IPS DF 4.7 (cell line): ENCODE measurements around the gene SPSB4.

Experiments used
- DNase-seq: peaks from one replicate; pipeline ENCODE4 v3.0.0-alpha.2; 2013; ENCODE audit warnings: low spot score; ENCODE audit errors: extremely low read depth

SPSB4 gene

DNA sequence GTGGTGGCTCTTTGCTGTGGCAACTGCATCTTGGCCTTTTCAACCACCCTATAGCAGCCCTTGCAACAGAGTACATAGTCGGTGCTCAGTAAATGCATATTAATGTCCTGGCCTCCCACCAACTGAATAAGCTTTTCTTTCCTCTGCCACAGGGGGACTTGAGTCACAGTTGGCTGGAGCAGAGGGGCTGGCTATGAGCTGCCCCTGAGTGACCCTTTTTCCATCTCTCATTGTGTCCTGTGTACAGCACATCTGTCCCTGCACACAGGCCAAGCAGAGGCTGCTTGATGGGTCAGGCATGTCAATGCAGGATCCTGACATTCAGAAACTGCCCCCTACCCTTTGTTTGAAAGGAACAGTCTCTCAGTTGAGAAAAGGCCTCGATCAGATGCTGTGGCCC, 22.4 kb downstream of the SPSB4 start:
- no peak for DNase-seq

DNA sequence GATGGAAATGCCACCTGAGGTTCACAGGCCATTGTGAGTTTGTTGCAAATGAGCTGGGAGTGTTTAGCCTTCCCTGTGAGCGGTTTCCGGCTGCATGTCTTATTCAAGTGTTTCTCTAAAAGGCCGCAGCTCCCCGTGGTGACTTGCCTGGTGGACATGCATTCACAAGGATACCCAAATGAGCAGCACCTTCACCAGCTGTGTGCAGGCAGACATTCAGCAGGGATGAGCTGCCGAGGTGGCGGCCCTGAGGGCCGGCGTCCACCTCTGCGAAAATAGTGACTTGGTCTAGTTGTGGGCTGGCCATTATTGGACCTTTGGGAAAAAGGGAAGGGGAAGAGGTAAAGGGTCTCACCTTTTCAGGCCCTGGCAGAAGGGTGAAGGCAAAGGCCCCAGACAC, 23.4 kb downstream of the SPSB4 start:
- DNase-seq: peak; percentile 86

DNA sequence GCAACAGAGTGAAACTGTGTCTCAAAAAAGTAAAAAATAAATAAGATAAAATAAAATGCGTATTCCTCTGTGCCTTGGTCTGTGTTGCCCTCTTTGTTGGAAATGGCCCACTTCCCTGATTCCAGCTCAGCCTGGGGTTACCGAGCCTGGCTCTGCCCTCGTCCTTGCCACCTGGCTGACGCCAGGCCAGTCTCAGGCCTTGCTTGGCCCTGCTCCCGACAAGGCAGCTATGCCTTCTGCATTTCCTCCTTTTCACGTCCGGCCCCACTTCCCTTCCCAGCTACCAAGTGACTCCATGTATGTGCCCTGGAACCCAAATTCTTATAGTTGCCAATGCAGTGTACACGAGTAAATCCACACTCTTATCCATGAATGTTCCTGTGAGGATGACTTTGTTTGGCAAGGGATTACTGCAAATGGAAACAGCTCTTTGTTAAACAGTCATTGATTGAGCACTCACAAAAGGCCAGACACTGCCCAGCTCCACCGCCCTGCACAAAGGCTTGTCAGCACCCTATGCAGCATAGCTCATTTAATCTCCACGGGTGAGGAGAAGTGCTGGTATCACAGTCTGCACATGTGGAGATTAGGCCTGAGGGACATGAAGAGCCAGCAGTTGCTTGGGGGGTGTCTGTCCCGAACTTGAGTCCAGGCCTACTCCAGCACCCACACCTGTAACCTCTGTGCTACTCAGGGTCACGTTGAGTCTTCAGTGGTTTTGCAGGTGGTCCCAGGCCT, 25.1 kb downstream of the SPSB4 start:
- DNase-seq: no peak

DNA sequence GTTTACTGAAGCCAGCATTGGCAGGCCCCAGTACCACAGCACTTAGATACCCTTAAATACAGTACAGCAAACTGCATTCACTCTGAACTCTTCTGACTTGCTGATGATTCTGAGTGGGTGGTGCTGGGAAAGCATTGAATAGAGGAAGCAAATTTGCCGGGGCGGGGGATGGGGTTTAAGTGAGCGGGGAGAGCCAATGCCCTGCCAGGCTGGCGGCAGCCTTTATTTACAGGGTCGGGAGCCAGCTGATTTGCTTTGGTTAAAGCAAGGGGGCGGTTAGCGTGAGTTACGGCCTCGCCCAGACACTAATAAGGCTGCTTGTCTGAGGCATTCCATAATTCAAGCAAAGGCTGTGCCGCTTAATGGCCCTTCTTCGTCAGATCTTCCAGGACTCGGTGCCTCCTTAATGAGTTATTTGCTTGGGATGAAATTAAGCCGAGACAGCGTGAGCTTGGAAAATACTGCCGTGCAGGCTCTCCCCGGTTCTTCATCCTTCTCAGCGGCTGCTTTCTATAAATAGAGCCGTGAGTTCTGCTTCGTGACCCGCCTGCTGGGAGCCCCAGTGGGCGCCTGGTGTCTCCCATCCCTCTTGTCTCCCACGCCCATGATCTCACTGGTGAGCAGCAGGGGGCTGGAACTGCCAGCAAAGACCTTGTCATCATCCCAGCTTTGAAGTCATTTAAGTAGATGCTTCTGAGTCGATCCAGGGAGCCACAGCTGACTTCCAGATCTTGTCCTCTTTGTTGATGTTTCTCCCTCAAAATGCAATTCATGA, 25.8 kb downstream of the SPSB4 start:
- no peak for DNase-seq

GRCh38 chr3:141077631-141078030, 26.5 kb downstream of the SPSB4 start:
- no peak for DNase-seq

DNA sequence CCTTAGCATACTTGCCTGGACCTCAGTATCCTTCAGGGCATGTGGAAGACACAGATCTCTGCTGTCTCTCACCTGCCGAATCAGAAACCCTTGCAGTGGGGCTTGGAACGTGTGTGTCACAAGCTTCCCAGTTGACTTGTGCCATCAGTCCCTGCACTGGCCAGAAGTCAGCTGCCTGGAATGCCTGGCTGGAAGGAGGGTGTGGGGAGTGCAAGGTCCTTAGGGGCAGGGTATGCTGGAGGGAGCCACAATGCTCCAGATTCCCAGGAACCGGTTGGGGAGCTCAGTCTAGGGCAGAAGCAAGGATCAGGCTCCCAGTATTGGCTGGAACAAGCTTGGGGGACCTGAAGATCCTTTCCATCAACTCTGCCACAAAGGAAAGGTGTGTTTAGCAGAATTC, 27.1 kb downstream of the SPSB4 start:
- DNase-seq: no peak

DNA sequence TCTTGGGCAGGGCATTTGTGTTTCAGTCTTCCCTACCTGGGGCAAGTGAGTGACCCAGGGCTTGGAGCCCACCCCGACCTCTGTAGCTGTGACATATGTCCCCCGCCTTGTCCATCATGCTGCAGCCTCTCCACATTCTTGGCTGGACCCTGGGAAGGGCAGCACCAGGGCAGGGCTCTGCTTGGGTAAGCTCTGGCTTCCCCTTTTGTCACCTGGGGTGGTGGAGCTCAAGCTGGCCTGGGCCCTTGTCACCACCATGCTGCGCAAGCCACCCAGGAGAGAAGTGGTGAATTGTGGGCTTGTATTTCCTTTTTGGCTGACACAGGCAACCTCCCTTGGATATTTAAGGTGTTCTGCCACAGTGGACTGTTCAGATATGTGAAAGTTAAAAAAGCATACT, 29.3 kb downstream of the SPSB4 start:
- no peak for DNase-seq

DNA sequence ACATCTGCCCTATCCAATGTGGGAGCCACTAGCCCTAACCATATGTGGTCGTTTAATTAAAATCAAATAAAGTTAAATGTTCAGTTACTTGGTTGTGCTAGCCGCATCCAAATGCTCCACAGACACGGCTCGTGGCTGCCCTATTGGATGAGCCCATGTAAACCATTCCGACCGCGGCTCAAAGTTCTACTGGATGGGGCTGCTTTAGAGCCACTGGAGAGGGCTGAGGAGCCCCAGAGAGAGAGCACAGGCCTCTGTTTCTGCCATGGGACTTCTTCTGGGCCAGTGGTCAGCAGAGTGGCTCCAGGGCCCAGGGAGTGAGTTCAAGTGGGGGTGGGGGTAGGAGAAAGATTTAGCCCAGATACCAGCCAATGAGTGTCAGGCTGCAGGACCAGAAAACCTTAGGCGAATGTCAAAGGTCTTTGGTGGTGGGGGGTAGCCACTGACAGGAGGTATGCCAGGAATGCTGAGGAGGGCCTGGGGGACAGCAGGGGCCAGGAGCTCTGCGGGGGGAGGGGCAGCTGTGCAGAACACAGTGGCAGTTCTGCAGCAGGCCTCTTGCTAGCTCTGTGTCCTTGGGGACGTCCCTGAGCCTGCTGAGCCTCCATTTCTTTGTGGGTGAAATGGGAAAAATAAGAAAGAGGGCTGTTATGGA, 30.1 kb downstream of the SPSB4 start:
- DNase-seq: no peak

- no peak for DNase-seq
Measured at GRCh38 chr3:141082064-141082463, 30.9 kb downstream of the SPSB4 start.

DNA sequence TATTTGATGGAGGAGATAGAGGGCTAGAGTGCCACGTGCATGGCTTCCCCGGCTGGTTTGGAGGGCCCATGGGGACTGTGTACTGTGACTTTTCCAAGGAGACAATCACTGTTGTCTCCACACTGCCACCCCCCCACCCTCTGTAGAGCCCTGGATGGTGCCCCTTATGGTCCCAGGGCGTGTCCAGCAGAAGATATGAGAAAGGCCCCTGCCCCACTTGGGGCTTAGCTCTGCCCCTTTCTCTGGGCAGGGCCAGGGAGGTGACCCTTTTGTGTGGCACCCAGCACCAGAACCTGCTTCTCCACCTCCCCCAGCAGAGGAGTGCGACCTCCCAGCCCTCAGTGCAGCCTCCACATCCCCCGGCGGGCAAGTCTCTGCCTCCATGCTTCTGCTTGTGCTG, 32.1 kb downstream of the SPSB4 start:
- DNase-seq: no peak

GRCh38 chr3:141083836-141084649, 32.9 kb downstream of the SPSB4 start:
- DNase-seq: no peak

- no peak for DNase-seq
Measured at GRCh38 chr3:141085343-141086070, 34.4 kb downstream of the SPSB4 start.

- no peak for DNase-seq
Measured at GRCh38 chr3:141086188-141086587, 35.0 kb downstream of the SPSB4 start.

DNA sequence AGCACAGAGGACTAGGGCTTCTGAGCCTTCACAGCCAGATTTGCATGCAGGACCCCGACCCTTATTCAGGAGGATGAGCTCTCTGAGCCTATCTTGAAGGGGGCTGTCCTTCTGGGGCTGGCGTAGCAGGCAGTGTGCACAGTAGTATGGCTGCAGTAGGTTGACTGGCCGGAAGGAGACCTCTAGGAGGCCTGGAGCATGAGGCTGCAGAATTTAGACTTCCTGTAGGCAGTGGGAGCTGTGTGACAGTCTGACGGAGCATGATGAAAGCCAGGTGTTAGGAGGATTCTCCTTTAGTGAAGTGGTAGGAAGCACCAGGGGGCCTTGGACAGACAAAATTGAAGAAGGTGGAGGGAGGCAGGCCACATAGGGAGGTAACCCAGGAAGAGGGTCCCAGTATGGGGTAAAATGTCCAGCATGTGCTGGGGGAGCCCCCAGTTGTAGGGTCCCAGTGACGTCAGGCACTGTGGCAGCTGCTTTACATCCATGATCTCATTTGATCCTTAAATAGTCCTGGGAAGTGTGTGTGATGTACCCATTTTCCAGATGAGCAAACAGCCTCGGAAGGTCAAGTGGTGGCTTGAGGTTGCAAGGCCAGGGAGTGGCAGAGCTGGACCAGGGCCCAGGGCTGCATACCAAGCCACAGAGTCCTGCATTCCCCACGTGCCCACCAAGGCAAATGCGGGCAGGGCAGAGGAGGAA, 36.1 kb downstream of the SPSB4 start:
- DNase-seq: no peak

- no peak for DNase-seq
Measured at GRCh38 chr3:141087778-141088130, 36.6 kb downstream of the SPSB4 start.

DNA sequence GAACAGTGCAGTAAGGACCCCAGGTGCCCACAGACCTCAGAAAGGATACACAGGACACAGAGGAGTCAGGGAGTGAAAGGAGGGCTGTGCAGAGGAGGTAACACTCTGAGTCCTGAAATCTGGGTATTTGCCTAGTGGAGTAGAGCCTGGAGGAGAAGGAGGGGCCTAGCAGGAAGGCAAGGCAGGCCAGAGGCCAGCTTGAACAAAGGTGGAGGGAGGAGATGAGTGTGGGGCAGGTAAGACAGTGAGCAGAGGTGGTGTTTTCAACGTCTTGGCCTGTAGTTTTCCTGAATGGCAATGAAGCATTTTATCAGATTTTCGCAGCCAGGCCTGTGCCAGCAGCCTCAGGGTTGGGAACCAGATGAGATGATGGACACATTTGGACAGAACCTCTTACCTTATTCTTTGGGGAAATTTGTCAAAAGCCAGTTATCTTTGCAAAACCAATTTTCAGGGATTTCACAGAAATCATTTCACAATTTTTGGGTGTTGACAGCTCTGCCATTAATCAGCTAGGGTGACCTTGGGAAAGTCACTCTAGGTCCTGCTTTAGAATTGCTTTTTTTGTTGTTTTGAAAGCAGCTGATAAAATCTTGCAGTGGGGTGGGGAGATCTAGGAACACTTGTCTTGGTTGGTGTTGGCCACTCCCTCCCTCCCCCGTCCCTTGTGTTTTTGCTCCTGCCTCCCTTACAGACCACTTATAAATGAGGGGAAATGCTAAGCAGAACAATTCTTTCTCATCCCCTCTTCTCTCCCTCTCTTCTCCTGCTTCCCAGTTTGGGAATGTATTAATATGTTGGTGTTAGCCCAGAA, 38.4 kb downstream of the SPSB4 start:
- no peak for DNase-seq

- DNase-seq: no peak
Measured at GRCh38 chr3:141091426-141091825, 40.3 kb downstream of the SPSB4 start.

- DNase-seq: no peak
Measured at GRCh38 chr3:141092663-141093062, 41.5 kb downstream of the SPSB4 start.

DNA sequence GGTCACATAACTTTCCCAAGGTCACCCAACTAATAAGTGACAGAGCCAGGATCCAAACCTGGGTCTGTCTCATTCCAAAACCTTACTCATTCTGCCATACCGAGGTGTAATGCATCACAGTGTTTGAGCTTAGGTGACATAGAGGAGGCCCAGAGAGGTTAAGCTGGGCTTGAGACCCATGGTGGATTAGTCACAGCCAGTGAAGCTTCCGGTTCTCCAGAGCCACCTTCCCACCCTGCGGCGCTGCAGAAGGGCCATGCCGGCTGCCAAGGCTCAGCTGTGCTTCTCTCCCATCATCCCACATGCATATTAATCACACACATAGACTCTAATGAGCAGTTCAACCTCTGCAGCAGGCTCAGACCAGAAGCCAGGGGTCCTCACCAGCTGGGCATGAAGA, 42.2 kb downstream of the SPSB4 start:
- DNase-seq: no peak
